DMS79 treated with DMSO at 0.1 percent for 48 hours (cell line): ENCODE measurements around the gene SLC25A41.

Experiments used
- DNase-seq: peaks from one replicate; lab custom pipeline; 2025; lab: John Stamatoyannopoulos, UW

The SLC25A41 gene

GRCh38 chr19:6460099-6460884, 26.7 kb upstream of the SLC25A41 start:
- DNase-seq: peak; percentile 96

GRCh38 chr19:6459262-6460098, 25.9 kb upstream of the SLC25A41 start, which contains the start of gene SLC25A23:
SLC25A23 (minus strand) TSS chr19:6459792; CDS start chr19:6459628, 164 bp downstream.
- peak; percentile 58 for DNase-seq

- DNase-seq: no peak
Observed at GRCh38 chr19:6458695-6459261, 25.2 kb upstream of the SLC25A41 start.

GRCh38 chr19:6457958-6458694, 24.6 kb upstream of the SLC25A41 start:
- DNase-seq: no peak

GRCh38 chr19:6455924-6456323, 22.4 kb upstream of the SLC25A41 start:
- DNase-seq: no peak

- DNase-seq: no peak
Observed at GRCh38 chr19:6453951-6454565, 20.5 kb upstream of the SLC25A41 start.

GRCh38 chr19:6452899-6453298, 19.3 kb upstream of the SLC25A41 start:
- DNase-seq: no peak

GRCh38 chr19:6452223-6452614, 18.7 kb upstream of the SLC25A41 start:
- DNase-seq: no peak

- DNase-seq: no peak
Observed at GRCh38 chr19:6451583-6452222, 18.1 kb upstream of the SLC25A41 start.

GRCh38 chr19:6450166-6450565, 16.6 kb upstream of the SLC25A41 start:
- no peak for DNase-seq

- DNase-seq: no peak
Observed at GRCh38 chr19:6448045-6448444, 14.5 kb upstream of the SLC25A41 start.

- DNase-seq: no peak
Observed at GRCh38 chr19:6446452-6446851, 12.9 kb upstream of the SLC25A41 start.

GRCh38 chr19:6443986-6444385, 10.4 kb upstream of the SLC25A41 start:
- no peak for DNase-seq

GRCh38 chr19:6442087-6442688, 8.6 kb upstream of the SLC25A41 start:
- no peak for DNase-seq

GRCh38 chr19:6440905-6441304, 7.3 kb upstream of the SLC25A41 start:
- no peak for DNase-seq

GRCh38 chr19:6439743-6440142, 6.2 kb upstream of the SLC25A41 start:
- no peak for DNase-seq

- no peak for DNase-seq
Observed at GRCh38 chr19:6433165-6433564, 398 bp downstream of the SLC25A41 start.

GRCh38 chr19:6431891-6432290, 1.7 kb downstream of the SLC25A41 start:
- DNase-seq: no peak

GRCh38 chr19:6429419-6430221, 3.9 kb downstream of the SLC25A41 start:
- no peak for DNase-seq
